Smooth muscle cell (in vitro differentiated cells): ENCODE data around the gene MYL11. TPM values are rescaled to one million over a fixed set of nuclear protein-coding genes. Genes with fewer than 3 reads are reported as not detected.
"Not testable (repeated sequence)": the region's sequence is repeated elsewhere in the genome, so short reads cannot be mapped to it uniquely, and the experiment has no call there.

Experiments used
- DNase-seq: peaks from one replicate; lab custom pipeline; 2025; ENCODE audit not compliant: unreplicated experiment; lab: John Stamatoyannopoulos, UW
- H2AFZ ChIP-seq: fragments of 200-600 bp; sonication (generic); 2 replicates; pipeline ENCODE4 v1.6.0; 2016; ENCODE audit warnings: antibody characterized with exemption, low read depth, mild to moderate bottlenecking
- H3F3A ChIP-seq: fragments of 200-600 bp; sonication (generic); 2 replicates; pipeline ENCODE4 v1.6.0; 2017; ENCODE audit warnings: antibody characterized with exemption, low read depth
- H3K27ac ChIP-seq: fragments of 200-600 bp; sonication (generic); 2 replicates; pipeline ENCODE4 v1.5.1; 2016; ENCODE audit warnings: low read depth, mild to moderate bottlenecking
- H3K27me3 ChIP-seq: fragments of 200-600 bp; sonication (generic); 2 replicates; pipeline ENCODE4 v1.6.1; 2016; ENCODE audit warnings: low read depth, mild to moderate bottlenecking
- H3K36me3 ChIP-seq: fragments of 200-600 bp; sonication (generic); 2 replicates; pipeline ENCODE4 v1.5.1; 2016; ENCODE audit warnings: low read depth
- H3K4me1 ChIP-seq: fragments of 200-600 bp; sonication (generic); 2 replicates; pipeline ENCODE4 v1.5.1; 2016; ENCODE audit warnings: low read depth
- H3K4me2 ChIP-seq: fragments of 200-600 bp; sonication (generic); 2 replicates; pipeline ENCODE4 v1.6.0; 2016; ENCODE audit warnings: mild to moderate bottlenecking
- H3K4me3 ChIP-seq: fragments of 200-600 bp; sonication (generic); 2 replicates; pipeline ENCODE4 v1.5.1; 2016; ENCODE audit warnings: mild to moderate bottlenecking
- H3K79me2 ChIP-seq: fragments of 200-600 bp; sonication (generic); 2 replicates; pipeline ENCODE4 v1.6.0; 2016; ENCODE audit warnings: low read depth, mild to moderate bottlenecking
- H3K9ac ChIP-seq: fragments of 200-600 bp; sonication (generic); 2 replicates; pipeline ENCODE4 v1.6.0; 2016; ENCODE audit warnings: low read depth
- H3K9me3 ChIP-seq: fragments of 200-600 bp; sonication (generic); replicated peaks from 2 replicates; pipeline ENCODE4 v1.5.1; 2016; ENCODE audit warnings: low read depth
- H4K20me1 ChIP-seq: fragments of 200-600 bp; sonication (generic); 2 replicates; pipeline ENCODE4 v1.6.0; 2016; ENCODE audit warnings: low read depth
- WGBS: methylation state at CpG from one replicate; pipeline ENCODE4 v1.1.7; 2016; ENCODE audit warnings: low lambda C conversion rate; 5-methylcytosine and 5-hydroxymethylcytosine counted together
- polyA plus RNA-seq: library from polyadenylated mRNA; unstranded; fragments of >200 nt; fragmentation: Nextera tagmentation; extraction: Ambion mirVana; gene quantifications from 2 replicates; pipeline ENCODE4 v1.2.1, GENCODE V29; 2016
- total RNA-seq: library from RNA; depleted of rRNA; stranded (reverse); fragments of >200 nt; gene quantifications from 2 replicates; pipeline ENCODE4 v1.2.3, GENCODE V29; 2014
- TF ChIP-seq, protein P1 (sequence below): fragments of 200-600 bp; sonication (generic); IDR thresholded peaks from 2 replicates; pipeline ENCODE4 v1.5.1; 2017; ENCODE audit warnings: borderline replicate concordance, mild to moderate bottlenecking, antibody characterized with exemption; ENCODE audit not compliant: insufficient read depth, poor library complexity, severe bottlenecking

The MYL11 gene
- total and polyA plus RNA-seq, 2 experiments from 2014 or later: 3.6 TPM; not detected in 1

DNA sequence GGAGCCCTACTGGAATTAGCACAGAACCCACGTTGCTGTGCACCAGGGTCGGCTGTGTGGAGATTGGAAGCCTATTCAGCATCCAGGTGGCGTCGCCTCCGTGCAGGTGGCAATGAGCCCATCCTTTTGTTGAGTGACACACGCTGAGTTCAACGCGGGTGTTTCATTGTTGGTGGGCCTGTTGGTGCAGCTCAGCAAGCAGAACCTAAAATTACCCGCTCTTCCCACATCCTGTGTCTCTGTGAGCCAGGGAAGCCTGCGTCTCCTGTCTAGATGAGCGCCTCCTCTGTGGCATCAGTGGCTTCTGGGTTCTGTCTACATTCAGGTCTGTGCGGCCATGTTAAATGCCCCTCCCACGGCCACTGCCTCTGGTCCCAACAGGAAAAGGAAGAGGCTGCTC, 34.0 kb upstream of the MYL11 start:
- no peaks in the 10 kb centered on the region for H3K36me3 ChIP-seq
- H4K20me1 ChIP-seq: no peaks in the 10 kb centered on the region
- TF ChIP-seq, protein P1, sequence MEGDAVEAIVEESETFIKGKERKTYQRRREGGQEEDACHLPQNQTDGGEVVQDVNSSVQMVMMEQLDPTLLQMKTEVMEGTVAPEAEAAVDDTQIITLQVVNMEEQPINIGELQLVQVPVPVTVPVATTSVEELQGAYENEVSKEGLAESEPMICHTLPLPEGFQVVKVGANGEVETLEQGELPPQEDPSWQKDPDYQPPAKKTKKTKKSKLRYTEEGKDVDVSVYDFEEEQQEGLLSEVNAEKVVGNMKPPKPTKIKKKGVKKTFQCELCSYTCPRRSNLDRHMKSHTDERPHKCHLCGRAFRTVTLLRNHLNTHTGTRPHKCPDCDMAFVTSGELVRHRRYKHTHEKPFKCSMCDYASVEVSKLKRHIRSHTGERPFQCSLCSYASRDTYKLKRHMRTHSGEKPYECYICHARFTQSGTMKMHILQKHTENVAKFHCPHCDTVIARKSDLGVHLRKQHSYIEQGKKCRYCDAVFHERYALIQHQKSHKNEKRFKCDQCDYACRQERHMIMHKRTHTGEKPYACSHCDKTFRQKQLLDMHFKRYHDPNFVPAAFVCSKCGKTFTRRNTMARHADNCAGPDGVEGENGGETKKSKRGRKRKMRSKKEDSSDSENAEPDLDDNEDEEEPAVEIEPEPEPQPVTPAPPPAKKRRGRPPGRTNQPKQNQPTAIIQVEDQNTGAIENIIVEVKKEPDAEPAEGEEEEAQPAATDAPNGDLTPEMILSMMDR: no peak
- no peaks in the 10 kb centered on the region for H3K27me3 ChIP-seq
- WGBS: 95% methylated on average over 13 of the region's 13 CpGs
- H3F3A ChIP-seq: no peaks in the 10 kb centered on the region
- H2AFZ ChIP-seq: no peak overlapping the region
- H3K4me1 ChIP-seq: peaks cover 3% of the 10 kb centered on the region
- H3K79me2 ChIP-seq: no peaks in the 10 kb centered on the region
- no peak for DNase-seq
- no peak overlapping the region for H3K27ac ChIP-seq
- H3K9ac ChIP-seq: no peak overlapping the region
- H3K4me2 ChIP-seq: no peak overlapping the region
- no peaks in the 10 kb centered on the region for H3K9me3 ChIP-seq
- no peak overlapping the region for H3K4me3 ChIP-seq

DNA sequence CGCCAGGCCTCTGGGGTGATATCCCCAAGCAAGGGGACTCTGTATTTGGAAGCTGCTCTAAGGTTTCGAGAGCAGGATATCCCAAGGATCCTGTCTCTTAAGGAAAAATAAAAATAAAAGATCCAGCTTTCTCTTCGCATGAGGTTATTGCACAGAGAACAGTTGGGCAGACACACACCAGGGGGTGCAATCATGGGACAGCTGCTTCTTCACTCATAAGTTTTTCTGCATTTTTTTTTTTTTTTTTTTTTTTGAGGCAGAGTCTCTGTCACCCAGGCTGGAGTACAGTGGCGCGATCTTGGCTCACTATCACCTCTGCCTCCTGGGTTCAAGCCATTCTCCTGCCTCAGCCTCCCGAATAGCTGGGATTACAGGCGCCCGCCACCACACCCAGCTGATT, 32.6 kb upstream of the MYL11 start:
- not testable (repeated sequence) for H3K4me1 ChIP-seq

DNA sequence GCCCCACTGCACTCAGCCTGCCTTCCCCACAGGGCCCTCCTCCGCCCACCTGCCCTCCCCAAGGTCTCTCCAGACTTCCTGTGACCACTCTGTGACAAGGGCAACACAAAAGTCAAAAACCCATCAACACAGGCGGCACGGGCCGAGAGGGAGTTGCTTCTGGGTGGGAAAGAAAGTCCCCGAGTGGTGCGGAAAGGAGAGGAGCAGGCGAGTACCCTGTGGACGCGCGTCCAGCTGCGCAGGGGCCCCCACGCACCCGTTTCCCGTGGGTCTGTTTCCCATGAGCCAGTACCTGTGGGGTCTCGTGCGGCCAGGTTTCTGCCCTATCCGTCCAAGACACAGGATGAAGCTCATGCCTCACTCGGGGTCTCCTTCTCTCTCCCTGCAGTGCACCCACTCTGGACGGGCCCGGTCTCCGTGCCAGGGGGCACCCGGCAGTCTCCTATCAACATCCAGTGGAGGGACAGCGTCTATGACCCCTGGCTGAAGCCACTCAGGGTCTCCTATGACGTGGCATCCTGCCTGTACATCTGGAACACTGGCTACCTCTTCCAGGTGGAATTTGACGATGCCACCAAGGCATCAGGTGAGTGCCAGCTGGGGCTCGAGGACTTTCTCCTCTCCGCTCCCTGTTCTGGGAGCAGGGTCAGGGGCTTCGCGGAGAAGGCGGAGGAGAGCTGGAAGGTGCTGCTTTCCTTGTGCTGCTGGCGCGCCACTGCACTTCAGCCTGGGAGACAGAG, 31.7 kb upstream of the MYL11 start:
- TF ChIP-seq, protein P1: no peak
- no peaks in the 10 kb centered on the region for H3K36me3 ChIP-seq
- H3F3A ChIP-seq: no peaks in the 10 kb centered on the region

More for the DNA sequence above, 32.6 kb upstream of the MYL11 start:
- H3K27ac ChIP-seq, H2AFZ ChIP-seq, H3K9ac ChIP-seq, H3K9me3 ChIP-seq, H4K20me1 ChIP-seq, DNase-seq, H3K27me3 ChIP-seq, H3K4me2 ChIP-seq, H3F3A ChIP-seq, H3K36me3 ChIP-seq, H3K4me3 ChIP-seq, H3K79me2 ChIP-seq: not testable (repeated sequence)
- WGBS: 94% methylated on average over 8 of the region's 8 CpGs

DNA sequence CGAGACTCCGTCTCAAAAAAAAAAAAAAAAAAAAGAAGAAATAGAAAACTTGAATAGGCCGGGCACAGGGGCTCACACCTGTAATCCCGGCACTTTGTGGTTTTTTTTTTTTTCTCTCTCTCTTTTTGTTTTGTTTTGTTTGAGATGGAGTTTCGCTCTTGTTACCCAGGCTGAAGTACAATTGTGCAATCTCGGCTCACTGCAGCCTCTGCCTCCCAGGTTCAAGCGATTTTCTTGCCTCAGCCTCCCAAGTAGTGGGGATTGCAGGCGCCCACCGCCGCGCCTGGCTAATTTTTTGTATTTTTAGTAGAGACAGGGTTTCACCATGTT, 31.1 kb upstream of the MYL11 start:
- WGBS: 94% methylated on average over 11 of the region's 11 CpGs
- H3K27me3 ChIP-seq, H3K36me3 ChIP-seq, H3K4me3 ChIP-seq, H3K9ac ChIP-seq, H3F3A ChIP-seq, H3K79me2 ChIP-seq, H3K4me1 ChIP-seq, H2AFZ ChIP-seq, H4K20me1 ChIP-seq, DNase-seq, H3K27ac ChIP-seq, H3K4me2 ChIP-seq, H3K9me3 ChIP-seq: not testable (repeated sequence)

More for the DNA sequence above, 31.7 kb upstream of the MYL11 start:
- DNase-seq: no peak
- no peaks in the 10 kb centered on the region for H4K20me1 ChIP-seq
- WGBS: 97% methylated on average over 32 of the region's 32 CpGs
- H3K9me3 ChIP-seq: no peaks in the 10 kb centered on the region
- no peaks in the 10 kb centered on the region for H3K79me2 ChIP-seq
- no peak overlapping the region for H3K4me3 ChIP-seq
- no peak overlapping the region for H3K4me2 ChIP-seq
- no peaks in the 10 kb centered on the region for H3K4me1 ChIP-seq
- no peak overlapping the region for H3K9ac ChIP-seq
- H2AFZ ChIP-seq: no peak overlapping the region
- no peak overlapping the region for H3K27ac ChIP-seq
- no peaks in the 10 kb centered on the region for H3K27me3 ChIP-seq
